ENCODE data around the gene WNT11.

The WNT11 gene

DNA sequence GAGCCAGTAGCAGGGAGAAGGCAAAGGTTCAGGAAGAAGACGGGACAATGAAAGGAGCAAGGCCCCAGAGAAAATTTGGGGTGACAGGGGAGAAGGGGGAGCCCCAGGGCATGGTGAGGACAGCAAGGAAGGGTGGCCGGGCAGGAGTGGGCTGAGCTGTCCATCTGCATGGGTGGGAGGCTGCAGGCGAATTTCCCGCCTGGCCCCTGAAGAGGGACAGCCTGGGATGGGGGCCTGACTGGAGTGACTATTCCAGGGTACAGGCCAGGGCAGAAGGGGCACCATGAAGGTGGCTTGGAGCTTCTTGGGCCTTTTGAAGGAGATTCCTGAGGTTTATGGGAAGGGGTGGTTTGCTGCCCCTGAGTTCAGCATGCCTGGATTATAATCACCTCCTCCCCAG, 56.2 kb downstream of the WNT11 start:
- TF ChIP-seq, protein P1, sequence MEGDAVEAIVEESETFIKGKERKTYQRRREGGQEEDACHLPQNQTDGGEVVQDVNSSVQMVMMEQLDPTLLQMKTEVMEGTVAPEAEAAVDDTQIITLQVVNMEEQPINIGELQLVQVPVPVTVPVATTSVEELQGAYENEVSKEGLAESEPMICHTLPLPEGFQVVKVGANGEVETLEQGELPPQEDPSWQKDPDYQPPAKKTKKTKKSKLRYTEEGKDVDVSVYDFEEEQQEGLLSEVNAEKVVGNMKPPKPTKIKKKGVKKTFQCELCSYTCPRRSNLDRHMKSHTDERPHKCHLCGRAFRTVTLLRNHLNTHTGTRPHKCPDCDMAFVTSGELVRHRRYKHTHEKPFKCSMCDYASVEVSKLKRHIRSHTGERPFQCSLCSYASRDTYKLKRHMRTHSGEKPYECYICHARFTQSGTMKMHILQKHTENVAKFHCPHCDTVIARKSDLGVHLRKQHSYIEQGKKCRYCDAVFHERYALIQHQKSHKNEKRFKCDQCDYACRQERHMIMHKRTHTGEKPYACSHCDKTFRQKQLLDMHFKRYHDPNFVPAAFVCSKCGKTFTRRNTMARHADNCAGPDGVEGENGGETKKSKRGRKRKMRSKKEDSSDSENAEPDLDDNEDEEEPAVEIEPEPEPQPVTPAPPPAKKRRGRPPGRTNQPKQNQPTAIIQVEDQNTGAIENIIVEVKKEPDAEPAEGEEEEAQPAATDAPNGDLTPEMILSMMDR (IDR thresholded peaks at IDR 0.05; ENCODE audit: low read depth, low read length): no peak

DNA sequence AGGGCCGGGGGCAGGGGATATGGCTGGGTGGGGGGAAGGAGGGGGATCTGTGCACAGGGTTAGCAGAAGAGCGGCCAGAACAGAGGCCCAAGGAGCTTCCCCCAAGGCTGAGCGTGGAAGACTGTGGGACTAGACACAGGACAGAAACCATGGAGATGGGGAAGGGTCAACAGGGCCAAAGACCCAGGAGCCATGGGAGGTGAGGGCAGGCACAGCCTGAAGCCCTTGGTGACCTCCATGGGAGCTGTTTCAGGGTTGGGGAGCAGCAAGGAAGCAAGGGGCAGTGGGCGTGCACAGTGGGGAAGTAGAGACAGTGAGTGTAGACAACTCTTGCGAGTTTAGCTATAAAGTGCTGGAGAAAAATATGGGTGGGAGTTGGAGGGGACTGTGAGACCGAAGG, 56.6 kb downstream of the WNT11 start:
- TF ChIP-seq, protein P1 (IDR thresholded peaks at IDR 0.05; ENCODE audit: low read depth, low read length): no peak
- no peak for DNase-seq (ENCODE audit: extremely low read depth, low read depth)

More for the DNA sequence above, 56.2 kb downstream of the WNT11 start:
- DNase-seq (ENCODE audit: extremely low read depth, low read depth): no peak

DNA sequence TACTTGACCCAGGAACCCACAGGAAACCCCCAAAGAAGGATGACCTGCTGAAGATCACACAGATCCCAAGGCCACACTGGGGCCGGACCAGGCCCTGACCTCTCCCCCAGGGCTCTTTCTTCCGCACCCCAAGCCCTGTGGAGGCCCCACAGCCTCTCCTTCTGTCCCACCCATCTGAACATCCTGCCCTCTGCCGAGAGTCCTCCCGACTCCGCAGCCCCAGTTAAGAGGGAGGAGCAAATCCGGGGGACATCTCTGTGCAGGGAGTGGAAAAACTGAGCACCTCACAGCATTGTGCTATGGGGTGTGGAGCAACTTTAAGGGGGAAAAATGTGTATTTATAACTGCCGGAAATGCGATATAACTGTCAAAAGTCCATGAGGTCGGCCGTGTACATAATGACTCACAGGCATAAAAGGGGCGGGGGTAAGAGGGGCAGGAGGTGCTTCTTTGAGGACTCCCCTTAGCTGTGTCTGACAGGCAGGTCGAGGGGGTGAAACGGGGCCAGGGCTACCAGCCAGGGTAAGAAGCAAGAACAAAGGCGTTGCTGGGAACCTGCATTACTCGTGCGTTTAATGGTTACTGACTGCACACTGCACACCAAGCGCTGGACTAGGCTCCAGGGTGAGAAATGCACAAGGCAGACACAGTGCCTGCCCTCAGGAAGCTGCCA, 57.2 kb downstream of the WNT11 start:
- TF ChIP-seq, protein P1 (IDR thresholded peaks at IDR 0.05; ENCODE audit: low read depth, low read length): no peak
- DNase-seq (ENCODE audit: extremely low read depth, low read depth): no peak

DNA sequence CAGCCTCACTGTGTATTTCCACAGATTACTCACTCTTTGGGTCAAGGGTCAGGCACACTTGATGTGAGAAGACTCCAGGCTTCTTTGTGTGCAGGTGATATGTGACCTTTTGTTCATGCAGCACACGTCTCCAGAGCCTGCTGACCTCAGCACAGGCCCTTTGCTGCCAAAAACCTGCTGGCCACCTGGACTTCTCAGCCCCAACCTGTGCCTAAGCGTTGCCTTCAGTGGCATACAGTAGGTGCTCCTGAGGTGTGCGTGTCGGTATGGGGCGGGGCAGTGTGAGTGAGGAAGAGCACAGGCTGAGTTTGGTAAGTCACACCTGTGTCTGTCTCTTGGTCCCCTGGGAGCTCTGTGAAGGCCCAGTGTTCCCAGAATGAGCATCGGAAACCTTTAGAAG, 58.1 kb downstream of the WNT11 start:
- no peak for DNase-seq (ENCODE audit: extremely low read depth, low read depth)

DNA sequence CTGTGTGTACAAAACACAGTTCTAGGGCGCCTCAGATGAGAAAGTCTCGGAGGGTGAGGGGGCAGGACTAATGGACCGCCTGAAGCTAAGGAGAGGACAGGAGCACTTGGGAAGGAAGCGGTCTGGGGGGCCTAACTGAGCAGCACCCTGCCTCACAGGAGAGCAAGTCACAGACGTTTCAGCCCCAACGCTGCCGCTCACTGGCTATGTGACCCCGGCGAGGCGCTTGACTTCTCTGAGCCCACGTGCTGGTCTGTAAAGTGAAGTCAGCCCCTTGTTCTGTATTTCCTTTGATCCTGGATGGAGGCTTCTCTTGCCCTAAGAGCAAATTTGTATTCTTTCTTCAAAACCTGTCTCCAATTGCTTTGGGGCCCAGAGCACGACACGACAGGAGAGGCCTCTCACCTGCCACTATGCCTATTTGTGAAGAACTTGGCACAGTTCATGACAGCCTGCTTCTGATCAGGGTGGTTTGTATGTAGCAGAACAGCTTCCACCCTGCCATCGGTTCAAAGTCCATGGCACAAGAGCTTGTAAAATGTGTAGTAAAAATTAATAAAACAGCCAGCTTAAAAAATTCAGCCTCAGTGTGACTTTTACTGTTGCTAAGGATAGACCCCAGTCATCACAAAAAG, 59.1 kb downstream of the WNT11 start:
- DNase-seq (ENCODE audit: extremely low read depth, low read depth): no peak
- TF ChIP-seq, protein P1 (IDR thresholded peaks at IDR 0.05; ENCODE audit: low read depth, low read length): no peak

More for the DNA sequence above, 58.1 kb downstream of the WNT11 start:
- TF ChIP-seq, protein P1 (IDR thresholded peaks at IDR 0.05; ENCODE audit: low read depth, low read length): no peak

DNA sequence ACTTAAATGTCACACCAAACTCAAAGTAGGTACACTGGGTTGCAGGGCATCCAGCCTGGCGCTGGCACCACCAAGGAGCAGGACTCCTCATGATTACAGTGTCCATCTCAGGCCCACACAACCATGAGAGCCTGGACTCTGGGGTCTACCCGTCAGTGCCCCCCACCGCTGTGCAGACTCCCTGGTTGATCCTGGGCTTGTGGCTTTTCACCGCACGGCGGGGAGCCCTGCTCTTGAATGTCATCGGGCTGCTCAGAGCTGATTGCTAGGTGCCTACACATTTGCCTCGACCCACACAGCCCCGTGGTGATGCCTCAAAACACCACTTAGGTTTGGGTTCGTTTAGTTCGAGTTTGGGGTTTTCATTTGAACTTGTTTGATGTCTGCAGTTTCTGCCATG, 63.0 kb downstream of the WNT11 start:
- TF ChIP-seq, protein P1 (IDR thresholded peaks at IDR 0.05; ENCODE audit: low read depth, low read length): no peak
- DNase-seq (ENCODE audit: extremely low read depth, low read depth): no peak

DNA sequence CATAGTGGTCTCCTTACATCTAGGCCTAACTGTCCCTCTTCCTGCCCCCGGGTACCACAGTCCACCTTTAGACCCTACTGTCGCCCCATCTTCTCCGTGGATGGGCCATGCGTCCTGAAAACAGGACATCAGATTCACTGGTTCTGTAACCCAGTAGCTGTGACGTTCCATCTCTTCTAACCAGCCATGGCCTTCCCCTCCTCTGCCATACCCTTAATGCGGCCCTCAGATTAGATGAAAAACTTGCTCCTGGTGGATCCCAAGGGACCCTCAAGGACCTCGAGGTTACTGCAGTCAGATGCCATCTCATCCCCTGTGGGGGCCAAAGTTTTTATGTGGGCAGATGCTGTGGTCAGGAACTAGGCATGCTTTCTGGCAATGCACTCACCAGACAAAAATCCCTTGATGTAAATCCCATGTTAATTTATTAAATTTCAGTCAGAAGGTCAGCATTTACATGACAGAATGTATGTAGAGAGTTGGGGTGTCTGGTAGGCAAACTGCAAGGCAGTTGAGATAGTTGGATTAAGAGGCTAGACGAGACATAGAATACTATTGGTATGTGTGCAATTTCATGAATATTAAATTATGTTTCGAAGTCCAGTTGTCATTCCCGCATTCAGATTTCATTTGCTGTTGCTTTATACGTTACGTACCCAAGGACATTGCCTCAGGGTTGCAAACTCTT, 64.3 kb downstream of the WNT11 start:
- TF ChIP-seq, protein P1 (IDR thresholded peaks at IDR 0.05; ENCODE audit: low read depth, low read length): no peak
- no peak for DNase-seq (ENCODE audit: extremely low read depth, low read depth)
